Stimulated activated CD4-positive, alpha-beta T cell treated with anti-CD3 and anti-CD28 coated beads, TNF-alpha, amount 100 ng/mL, for 48 hours (primary cell): Measurements from ENCODE around the gene MAST3.
A peak's percentile ranks its signal among the peaks of the same experiment; 100 is the strongest.

Source experiments
- DNase-seq, 3 donors: peaks; one replicate each; pipeline ENCODE4 v3.0.0-alpha.2; 2020; ENCODE audit warnings: low read depth in 3 of 3

MAST3 gene

DNA sequence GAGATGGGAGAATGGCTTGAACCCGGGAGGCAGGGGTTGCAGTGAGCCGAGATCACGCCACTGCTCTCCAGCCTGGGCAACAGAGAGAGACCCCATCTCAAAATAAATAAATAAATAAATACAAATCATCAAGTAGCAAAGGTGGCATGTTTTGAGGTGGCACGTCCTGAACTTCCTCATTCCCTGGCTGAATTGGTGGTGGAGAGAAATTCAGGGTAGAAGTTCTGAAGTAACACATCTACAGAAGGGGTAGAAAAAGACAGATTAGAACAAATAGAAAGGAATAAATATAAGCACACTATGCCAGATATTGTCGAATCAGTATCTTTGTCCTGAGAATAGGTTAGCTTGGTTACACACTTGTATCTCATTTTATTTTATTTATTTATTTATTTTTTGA is 82.4 kb downstream of the MAST3 start:
- no peak for DNase-seq

- no peak for DNase-seq
Measured at GRCh38 chr19:18183529-18183928, 86.0 kb downstream of the MAST3 start.

DNA sequence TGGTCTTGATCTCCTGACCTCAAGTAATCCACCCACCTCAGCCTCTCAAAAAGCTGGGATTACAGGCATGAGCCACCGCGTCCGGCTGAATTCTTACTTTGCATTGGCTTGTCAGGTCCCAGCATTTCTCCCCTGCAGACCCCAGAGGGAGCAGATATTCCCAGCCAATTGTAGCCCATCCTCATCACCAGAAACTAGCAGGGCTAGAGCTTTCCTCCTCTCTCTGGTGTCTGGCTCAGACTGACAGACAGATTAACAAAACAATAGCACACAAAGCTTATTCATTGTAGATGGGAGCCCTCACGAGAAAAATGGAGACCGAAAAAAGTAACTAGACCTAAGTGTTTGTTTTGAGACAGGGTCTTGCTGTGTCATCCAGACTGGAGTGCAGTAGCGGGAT is 88.0 kb downstream of the MAST3 start:
- DNase-seq = no peak

GRCh38 chr19:18190278-18190677 is 92.7 kb downstream of the MAST3 start:
- no peak for DNase-seq

GRCh38 chr19:18191640-18192062 is 94.1 kb downstream of the MAST3 start:
- no peak for DNase-seq

- peak; percentile 96 to 98 (median 97) for DNase-seq
Measured at GRCh38 chr19:18192673-18193387, 95.3 kb downstream of the MAST3 start, which contains the start of gene MPV17L2. TSS of gene MPV17L2 (plus strand) at chr19:18193218. CDS start at chr19:18193282, 64 bp downstream.

GRCh38 chr19:18193388-18194180 is 96.0 kb downstream of the MAST3 start:
- DNase-seq = no peak

GRCh38 chr19:18194181-18194530 is 96.6 kb downstream of the MAST3 start:
- DNase-seq = no peak

DNA sequence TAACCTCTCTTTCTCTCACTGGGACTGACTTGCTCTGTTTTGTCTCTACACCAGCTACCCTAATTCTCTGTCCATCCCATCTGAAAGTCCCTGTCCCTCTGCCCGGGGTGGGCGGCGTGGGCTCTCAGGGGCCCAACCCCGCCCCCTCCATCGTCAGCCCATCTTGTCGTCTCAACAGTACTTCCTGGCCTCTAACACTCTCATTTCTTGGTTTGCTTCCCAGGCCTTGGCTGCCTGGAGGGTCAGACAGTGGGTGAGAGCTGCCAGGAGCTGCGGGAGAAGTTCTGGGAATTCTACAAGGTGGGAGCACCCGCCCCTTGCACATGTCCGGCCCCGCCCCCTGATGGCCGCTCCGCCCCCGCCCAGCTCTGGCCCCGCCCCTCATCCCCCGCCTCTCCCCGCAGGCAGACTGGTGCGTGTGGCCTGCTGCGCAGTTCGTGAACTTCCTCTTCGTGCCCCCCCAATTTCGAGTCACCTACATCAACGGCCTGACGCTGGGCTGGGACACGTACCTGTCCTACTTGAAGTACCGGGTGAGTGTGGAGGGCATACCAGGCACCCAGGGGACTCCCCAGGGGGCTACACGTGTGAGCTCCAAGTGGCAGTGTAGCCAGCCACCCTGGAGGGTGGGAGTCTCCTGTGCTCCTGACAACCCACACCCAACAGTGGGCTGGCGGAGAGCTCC is 97.1 kb downstream of the MAST3 start:
- no peak for DNase-seq

DNA sequence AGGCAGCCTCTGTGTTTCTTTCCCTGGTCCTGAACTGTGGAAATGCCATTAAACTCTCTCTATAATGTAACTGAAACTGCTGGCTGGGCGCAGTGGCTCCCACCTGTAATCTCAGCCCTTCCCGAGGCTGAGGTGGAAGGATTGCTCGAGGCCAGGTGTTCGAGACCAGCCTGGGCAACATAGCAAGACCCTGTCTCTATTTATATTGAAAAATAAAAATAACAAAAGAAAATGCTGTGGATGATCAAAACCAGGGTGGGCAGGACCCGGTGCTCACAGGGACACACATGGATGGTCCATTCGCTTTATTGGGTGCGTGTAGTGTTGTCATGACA is 98.9 kb downstream of the MAST3 start:
- DNase-seq = no peak

DNA sequence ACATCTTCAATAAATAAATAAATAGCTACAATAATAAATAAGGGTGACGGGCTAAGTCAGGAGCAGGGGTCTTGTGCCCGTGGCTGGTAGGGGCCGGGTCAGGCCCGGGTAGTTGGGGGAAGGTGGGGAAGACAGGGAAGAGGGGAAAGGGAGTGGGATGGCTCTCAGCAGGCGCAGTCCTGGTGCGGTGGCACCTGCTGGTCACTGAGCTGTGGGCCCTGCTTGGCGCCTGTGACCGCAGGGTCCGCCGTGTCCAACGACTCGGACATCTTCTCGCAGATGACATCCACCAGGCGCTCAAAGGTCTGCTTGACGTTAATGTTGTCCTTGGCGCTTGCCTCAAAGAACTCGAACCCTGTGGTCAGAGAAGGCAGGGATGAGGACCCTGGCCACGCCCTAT is 99.7 kb downstream of the MAST3 start:
- DNase-seq = no peak

- no peak for DNase-seq
Measured at GRCh38 chr19:18197941-18198340, 100.4 kb downstream of the MAST3 start.

- DNase-seq = no peak
Measured at GRCh38 chr19:18198374-18198773, 100.8 kb downstream of the MAST3 start.
